HG02852 (cell line): ENCODE measurements around the gene ITPRIP.

Experiments used
- ATAC-seq: cut with Tn5 transposase; IDR thresholded peaks from one replicate; pipeline ENCODE4 v1.9.1; 2021; ENCODE audit warnings: mild to moderate bottlenecking, moderate library complexity; ENCODE audit not compliant: unreplicated experiment

ITPRIP gene

GRCh38 chr10:104288355-104288754 lies 49.9 kb downstream of the ITPRIP start:
- ATAC-seq, result no peak

GRCh38 chr10:104286939-104287338 lies 51.3 kb downstream of the ITPRIP start:
- ATAC-seq, result no peak

GRCh38 chr10:104284846-104285245 lies 53.4 kb downstream of the ITPRIP start:
- ATAC-seq, result no peak

DNA sequence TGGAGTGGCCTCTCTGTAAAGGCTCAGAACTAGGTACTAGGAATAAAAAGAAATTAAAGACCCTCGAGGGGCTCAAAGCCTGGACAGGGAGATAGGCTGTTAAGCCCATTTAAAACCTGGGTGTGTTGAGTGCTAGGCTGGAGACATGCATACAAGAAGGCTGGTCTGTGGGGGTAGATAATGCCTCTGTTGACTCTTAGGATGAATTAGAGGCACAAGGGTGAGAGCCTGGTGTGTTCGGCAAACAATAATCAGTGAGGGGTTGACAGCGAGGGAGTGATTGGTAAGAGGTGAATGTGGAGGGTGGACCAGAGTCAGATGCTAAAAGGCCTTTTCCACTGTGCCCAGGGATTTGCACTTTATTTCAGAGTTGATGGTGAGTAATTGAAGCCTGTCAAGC lies 56.6 kb downstream of the ITPRIP start:
- ATAC-seq, result no peak

GRCh38 chr10:104279550-104280259 lies 58.6 kb downstream of the ITPRIP start:
- ATAC-seq, result no peak

- ATAC-seq, result no peak
Measured at GRCh38 chr10:104277785-104278184, 60.5 kb downstream of the ITPRIP start.

GRCh38 chr10:104276192-104276591 lies 62.1 kb downstream of the ITPRIP start:
- ATAC-seq, result no peak

DNA sequence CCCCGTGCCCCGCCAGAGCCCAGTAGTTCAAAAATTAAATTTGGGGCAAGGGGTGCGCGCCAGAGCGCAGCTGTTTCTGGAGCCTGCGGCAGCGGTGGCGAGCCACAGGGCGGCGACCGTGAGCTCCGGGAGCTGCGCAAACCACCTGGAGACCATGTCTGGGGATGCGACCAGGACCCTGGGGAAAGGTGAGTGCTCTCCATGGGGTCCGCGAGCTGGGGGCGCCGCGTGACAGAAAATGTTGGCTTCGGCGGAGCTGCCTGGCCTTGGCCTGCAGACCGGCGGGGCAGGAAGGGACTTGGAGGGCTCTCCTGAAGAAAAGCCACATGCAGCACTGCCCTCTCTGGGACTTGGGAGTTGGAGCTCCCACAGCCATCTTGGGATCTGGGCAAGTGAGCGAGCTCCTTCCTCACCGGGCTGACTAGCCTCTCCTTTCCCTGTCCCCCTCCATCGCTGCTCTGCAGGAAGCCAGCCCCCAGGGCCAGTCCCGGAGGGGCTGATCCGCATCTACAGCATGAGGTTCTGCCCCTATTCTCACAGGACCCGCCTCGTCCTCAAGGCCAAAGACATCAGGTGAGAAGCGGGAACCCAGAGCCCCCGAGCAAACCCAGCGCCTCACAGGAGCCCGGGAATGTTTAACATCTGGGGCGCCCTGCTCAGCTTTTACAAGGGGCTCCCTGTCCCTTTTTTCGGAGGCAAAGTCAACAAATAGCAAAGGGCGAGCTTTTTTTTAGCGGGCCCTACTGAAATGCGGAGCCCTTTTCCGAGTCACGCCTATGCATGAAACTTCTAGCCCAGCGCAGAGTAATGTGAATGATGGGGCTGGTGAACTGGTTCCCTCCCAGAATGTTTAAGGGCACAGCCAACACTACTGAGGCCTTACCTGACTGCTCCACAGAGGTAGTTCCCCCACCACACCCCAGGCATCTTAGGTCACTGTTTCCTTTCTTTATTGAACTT lies 63.2 kb downstream of the ITPRIP start:
- ATAC-seq, result peak; percentile 81

DNA sequence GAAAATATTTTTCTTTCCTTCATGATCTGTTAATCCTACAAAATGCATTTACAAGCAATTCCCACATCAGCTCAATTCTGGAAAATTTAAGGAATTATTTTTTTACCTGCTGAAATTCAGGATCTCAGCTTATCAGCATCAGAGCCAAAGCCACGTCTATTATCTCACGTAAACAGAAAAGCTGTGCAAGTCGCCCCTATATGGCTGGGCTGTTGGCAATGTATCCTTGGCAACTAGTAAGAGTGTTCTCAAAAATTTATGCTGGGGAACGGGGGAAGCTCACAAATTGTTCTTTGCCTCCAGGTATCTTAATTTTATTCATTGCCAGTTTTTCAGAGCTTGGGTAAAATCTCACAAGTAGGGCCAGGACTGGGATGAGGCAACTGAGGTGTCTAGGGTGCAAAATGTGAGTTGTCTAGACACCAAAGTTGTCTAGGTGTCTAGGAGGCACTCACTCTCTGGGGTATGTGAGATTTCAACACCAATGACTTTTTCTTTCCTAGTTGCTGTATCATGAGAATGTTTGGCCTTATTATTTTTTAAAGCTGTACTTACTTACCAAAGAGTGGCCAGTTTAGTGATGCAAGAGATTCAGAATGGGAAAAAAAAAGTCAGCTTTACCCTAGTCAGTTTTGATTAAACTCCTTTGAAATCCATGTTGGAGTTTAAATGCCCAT lies 64.2 kb downstream of the ITPRIP start:
- ATAC-seq, result no peak

DNA sequence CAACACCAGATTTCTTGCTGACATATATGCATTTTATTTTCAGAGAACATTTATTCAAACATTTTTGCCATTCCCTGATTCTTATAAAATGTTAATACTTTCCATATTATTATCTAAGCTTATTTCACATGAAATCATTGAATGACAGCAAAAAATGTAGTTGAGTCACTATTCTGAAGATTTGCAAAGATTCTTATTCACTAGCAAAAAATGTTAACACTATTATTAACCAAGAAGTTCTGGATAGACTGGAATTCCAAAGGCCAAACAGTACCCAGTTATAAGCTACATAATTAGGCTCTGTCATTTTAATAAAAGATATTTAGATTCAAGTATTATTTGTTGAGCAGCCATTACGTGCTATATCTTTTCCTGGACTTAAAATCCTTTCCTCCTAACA lies 65.0 kb downstream of the ITPRIP start:
- no peak for ATAC-seq

DNA sequence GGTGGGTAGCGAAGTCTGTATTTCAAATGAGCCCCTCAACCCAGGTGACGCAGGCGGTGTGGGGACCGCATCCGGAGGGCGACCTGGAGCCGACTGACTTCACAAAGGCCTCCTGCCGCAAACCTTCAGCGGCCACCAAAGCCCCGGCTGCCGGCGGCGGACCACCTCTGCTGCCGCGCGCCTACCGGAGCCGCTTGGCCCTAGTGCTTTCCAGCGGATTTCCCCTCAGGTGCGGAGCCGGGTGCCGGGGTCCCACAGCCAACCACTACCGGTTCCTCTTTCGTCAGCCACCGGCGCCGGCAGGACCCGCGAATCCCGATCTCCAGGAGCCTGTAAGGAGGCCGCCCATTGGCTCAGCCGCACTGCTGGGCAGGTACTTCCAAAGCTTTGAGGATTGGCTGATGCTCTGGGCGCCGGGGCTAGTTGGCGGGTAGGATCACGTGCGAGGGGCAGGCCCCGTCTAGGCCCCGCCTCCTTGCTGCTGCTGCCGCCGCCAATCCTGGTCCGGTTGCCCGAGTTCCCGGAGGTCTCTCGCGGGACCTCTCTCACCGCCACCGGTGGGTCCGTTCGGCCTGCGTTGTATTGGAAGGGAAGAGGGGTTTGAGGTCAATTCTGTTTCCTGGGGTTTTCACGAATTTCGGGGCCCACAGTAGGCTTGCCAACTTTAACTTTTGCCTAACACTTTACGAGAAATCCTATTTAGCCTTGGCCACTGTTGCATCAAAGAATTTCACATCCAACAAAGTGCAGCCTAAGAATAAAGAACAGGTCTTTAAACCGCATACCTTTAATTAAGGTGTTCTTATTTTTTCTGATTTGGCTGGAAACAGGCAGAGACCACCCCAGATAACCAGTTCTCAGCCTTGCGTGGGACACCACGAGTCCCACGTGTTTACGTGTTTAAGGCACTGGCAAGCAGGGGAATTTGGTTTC lies 69.3 kb downstream of the ITPRIP start, which contains the start of gene GSTO2:
Gene GSTO2 (plus strand): TSS at position 472 of the 933 bp plus-strand sequence. CDS start 5,732 bp downstream, outside the sequence.
- peak; percentile 97 for ATAC-seq

GRCh38 chr10:104268405-104268712 lies 69.9 kb downstream of the ITPRIP start:
- no peak for ATAC-seq

DNA sequence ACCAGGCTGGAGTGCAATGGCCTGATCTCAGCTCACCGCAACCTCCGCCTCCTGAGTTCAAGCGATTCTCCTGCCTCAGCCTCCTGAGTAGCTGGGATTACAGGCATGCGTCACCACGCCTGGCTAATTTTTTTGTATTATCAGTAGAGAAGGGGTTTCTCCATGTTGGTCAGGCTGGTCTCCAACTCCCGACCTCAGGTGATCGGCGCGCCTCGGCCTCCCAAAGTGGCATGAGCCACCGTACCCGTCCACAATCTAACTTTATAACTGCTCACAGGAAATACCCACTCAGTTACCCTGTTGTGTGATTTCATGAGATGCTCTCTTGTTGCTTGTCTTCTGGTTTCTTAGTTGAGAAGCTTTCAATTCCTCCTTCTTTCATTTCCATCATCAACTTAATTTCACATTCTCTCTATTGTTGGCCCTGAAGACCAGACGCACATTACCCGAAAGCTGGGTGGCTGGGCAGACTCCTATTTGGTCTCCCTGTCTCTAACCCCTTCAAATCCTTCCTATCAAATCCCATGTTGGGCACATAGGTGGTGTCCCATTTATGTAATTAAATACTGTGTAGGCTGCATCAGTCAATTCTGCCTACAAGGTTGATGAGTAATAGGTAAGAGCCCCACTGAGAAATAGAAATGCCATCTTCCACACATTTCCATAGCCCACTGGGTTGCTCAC lies 70.4 kb downstream of the ITPRIP start:
- ATAC-seq, result no peak

DNA sequence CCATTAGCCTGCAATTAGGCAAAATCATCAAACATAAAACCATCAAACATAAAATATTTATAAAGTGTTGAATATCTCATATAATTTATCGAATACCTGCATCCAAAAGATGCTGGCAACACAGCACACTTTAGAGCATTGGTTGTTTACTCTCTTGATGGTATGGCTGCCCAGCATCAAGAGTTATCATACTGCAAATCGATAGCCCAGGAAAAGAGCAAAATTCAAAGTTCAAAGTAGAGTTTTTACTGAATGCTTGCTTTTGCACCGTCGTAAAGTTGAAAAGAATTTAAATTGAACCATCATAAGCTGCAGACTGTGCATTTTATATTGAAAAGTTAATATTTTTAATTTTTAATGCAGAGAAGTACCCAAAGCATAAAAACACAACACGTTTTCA lies 73.5 kb downstream of the ITPRIP start:
- no peak for ATAC-seq

DNA sequence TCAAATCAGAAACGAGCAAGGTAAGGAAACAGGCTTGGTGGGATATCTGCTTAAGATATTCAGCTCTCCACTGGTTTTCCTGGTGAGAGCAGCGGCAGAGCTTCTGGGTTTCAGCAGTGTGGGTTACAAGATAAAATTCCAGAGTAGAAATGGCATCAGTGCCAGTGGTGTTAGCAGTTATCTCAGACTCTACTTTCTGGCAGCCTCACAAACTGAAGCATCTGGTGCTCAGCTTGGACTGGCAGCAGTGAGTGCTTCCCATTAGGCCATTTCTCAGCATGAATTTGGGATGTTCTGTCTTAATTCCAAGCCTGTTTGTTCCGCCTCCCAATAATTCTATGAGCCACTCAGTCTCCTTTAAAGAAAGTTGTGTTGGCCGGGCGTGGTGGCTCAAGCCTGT lies 76.2 kb downstream of the ITPRIP start:
- ATAC-seq, result no peak

GRCh38 chr10:104260775-104261115 lies 77.5 kb downstream of the ITPRIP start:
- no peak for ATAC-seq

DNA sequence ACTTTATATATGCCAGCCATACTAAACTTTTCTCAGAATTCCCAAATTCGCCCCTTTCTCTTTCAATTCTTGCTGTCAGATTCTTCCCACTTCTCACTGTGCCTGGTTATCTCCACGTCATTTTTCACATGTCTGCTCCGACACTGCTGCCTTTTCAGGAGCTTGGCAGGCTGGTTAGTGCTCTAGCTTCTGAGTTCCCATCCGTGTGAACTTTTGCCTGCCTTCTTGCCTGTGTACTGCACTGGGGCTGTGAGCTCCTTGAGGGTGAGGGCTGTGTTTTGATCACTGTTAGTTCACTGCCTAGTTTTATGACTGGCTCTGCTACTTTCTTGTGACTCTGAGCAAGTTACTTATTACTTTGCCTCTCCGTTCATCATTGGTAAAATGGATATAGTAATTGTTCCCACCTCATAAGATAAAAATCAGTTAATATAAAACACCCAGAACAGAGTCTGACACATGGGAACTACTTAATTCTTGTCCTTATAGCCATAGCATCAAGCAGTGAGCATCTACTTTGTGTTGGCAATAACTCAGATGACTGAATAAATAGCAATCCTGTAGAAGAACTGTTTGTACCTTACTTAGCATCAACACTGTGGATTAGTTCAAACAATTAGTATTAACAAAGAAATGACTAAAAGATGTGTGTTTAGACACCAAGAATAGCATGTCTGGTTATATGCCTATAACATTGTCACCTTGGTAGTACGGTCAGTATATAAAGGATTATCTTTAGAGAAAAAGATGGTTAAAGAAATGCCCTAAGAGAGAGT lies 78.1 kb downstream of the ITPRIP start:
- no peak for ATAC-seq
